IMR-90 (cell line): Measurements from ENCODE around the gene PRADC1. TPM values are rescaled to one million over a fixed set of nuclear protein-coding genes. Genes with fewer than 3 reads are reported as not detected.

ENCODE experiments used
- ATAC-seq: fragments of 200-7000 bp; cut with Tn5 transposase; 2 replicates; pipeline ENCODE4 v1.9.1; 2020; ENCODE audit warnings: low read depth, mild to moderate bottlenecking, moderate library complexity
- BruUV-seq: library from RNA; stranded (reverse); fragments of 400-500 nt; replicated peaks from 2 replicates; lab custom pipeline; 2021; lab: Mats Ljungman, UMichigan
- CTCF ChIA-PET: fragments of 300-600 bp; formaldehyde crosslinking; extraction: SDS; loops from one replicate; lab custom pipeline; 2021; ENCODE audit warnings: antibody characterized with exemption; lab: Yijun Ruan, JAX
- POLR2A ChIA-PET: fragments of 300-600 bp; sonication (Branson Sonifier 250); formaldehyde crosslinking; loops from one replicate; lab custom pipeline; 2022; ENCODE audit warnings: antibody characterized with exemption; ENCODE audit not compliant: unreplicated experiment; lab: Charles Lee
- DNase-seq: peaks from one replicate; pipeline ENCODE4 v3.0.0; 2013
- H2AFZ ChIP-seq: replicated peaks from 2 replicates; pipeline ENCODE3; 2013; ENCODE audit warnings: low read length, mild to moderate bottlenecking; ENCODE audit not compliant: poor library complexity
- H2AK5ac ChIP-seq: 2 replicates; pipeline ENCODE4 v1.6.1; 2013; ENCODE audit warnings: low read depth, low read length, inconsistent platforms
- H2AK9ac ChIP-seq: replicated peaks from 2 replicates; pipeline ENCODE3; 2013; ENCODE audit warnings: mild to moderate bottlenecking, low read depth, low read length, moderate library complexity; ENCODE audit not compliant: poor library complexity
- H2BK120ac ChIP-seq: 2 replicates; pipeline ENCODE4 v1.6.1; 2013; ENCODE audit warnings: low read depth, low read length, inconsistent platforms
- H2BK15ac ChIP-seq: 3 replicates; pipeline ENCODE4 v1.6.1; 2013; ENCODE audit warnings: low read depth, low read length, inconsistent platforms
- H2BK20ac ChIP-seq: 2 replicates; pipeline ENCODE4 v1.6.1; 2013; ENCODE audit warnings: low read depth, mild to moderate bottlenecking, inconsistent platforms, low read length, moderate library complexity
- H2BK5ac ChIP-seq: 2 replicates; pipeline ENCODE4 v1.6.1; 2013; ENCODE audit warnings: mild to moderate bottlenecking, low read depth, low read length, inconsistent platforms; ENCODE audit not compliant: poor library complexity, severe bottlenecking
- H3K14ac ChIP-seq: replicated peaks from 2 replicates; pipeline ENCODE4 v1.6.1; 2013; ENCODE audit warnings: low read depth, low read length, inconsistent platforms
- H3K18ac ChIP-seq: 2 replicates; pipeline ENCODE4 v1.6.1; 2013; ENCODE audit warnings: low read depth, low read length, control low read depth
- H3K23ac ChIP-seq: 2 replicates; pipeline ENCODE4 v1.6.1; 2013; ENCODE audit warnings: low read depth, low read length, inconsistent platforms
- H3K27ac ChIP-seq: 2 replicates; pipeline ENCODE4 v1.5.1; 2013; ENCODE audit warnings: mild to moderate bottlenecking, control low read depth, low read length; ENCODE audit not compliant: insufficient read depth
- H3K27me3 ChIP-seq: 2 replicates; pipeline ENCODE4 v1.6.1; 2013; ENCODE audit warnings: low read length; ENCODE audit not compliant: control insufficient read depth, insufficient read depth
- H3K36me3 ChIP-seq: 2 replicates; pipeline ENCODE4 v1.6.1; 2013; ENCODE audit warnings: low read length, mixed read lengths; ENCODE audit not compliant: control insufficient read depth, insufficient read depth
- H3K4ac ChIP-seq: 2 replicates; pipeline ENCODE4 v1.6.1; 2013; ENCODE audit warnings: low read depth, low read length, inconsistent platforms
- H3K4me1 ChIP-seq: 2 replicates; pipeline ENCODE4 v1.6.1; 2013; ENCODE audit warnings: low read length, mixed read lengths; ENCODE audit not compliant: control insufficient read depth, insufficient read depth
- H3K4me2 ChIP-seq: 2 replicates; pipeline ENCODE4 v1.6.1; 2013; ENCODE audit warnings: low read depth, mild to moderate bottlenecking, control low read depth, low read length, moderate library complexity
- H3K4me3 ChIP-seq: 2 replicates; pipeline ENCODE4 v1.5.1; 2013; ENCODE audit warnings: low read depth, mild to moderate bottlenecking, control low read depth, low read length, moderate library complexity; ENCODE audit not compliant: insufficient read depth
- H3K56ac ChIP-seq: 2 replicates; pipeline ENCODE4 v1.6.1; 2013; ENCODE audit warnings: low read length, inconsistent platforms; ENCODE audit not compliant: insufficient read depth; ENCODE audit errors: extremely low read depth
- H3K79me1 ChIP-seq, 2 experiments: 2 replicates each; pipeline ENCODE4 v1.6.1; 2013; ENCODE audit warnings: low read length in 2 of 2, inconsistent platforms in 1 of 2, low read depth in 1 of 2
- H3K9ac ChIP-seq: 2 replicates; pipeline ENCODE4 v1.6.1; 2013; ENCODE audit warnings: low read depth, low read length, control low read depth
- H3K9me1 ChIP-seq: 2 replicates; pipeline ENCODE4 v1.6.1; 2013; ENCODE audit warnings: low read length, inconsistent platforms; ENCODE audit not compliant: insufficient read depth
- H3K9me3 ChIP-seq: 2 replicates; pipeline ENCODE4 v1.6.1; 2013; ENCODE audit warnings: low read length; ENCODE audit not compliant: control insufficient read depth, insufficient read depth
- H4K20me1 ChIP-seq: 2 replicates; pipeline ENCODE4 v1.6.1; 2013; ENCODE audit warnings: low read length, inconsistent platforms; ENCODE audit not compliant: insufficient read depth
- H4K5ac ChIP-seq: 2 replicates; pipeline ENCODE4 v1.6.1; 2013; ENCODE audit warnings: mild to moderate bottlenecking, low read depth, low read length, control low read depth
- H4K8ac ChIP-seq, 2 experiments: 2 replicates each; pipeline ENCODE4 v1.6.1; 2013; ENCODE audit warnings: low read depth in 2 of 2, low read length in 2 of 2, control low read depth in 1 of 2, inconsistent platforms in 1 of 2
- H4K91ac ChIP-seq: 2 replicates; pipeline ENCODE4 v1.6.1; 2013; ENCODE audit warnings: low read depth, low read length, inconsistent platforms; ENCODE audit not compliant: insufficient read depth
- ELK1 ChIP-seq: fragments of 150-350 bp; IDR thresholded peaks from 2 replicates; pipeline ENCODE4 v1.6.1; 2016; ENCODE audit warnings: low read depth, mild to moderate bottlenecking, low read length, moderate library complexity, borderline replicate concordance
- FOS ChIP-seq: fragments of 150-350 bp; IDR thresholded peaks from 2 replicates; pipeline ENCODE4 v1.6.1; 2016; ENCODE audit warnings: low read depth, low read length
- WGBS, 2 experiments: methylation state at CpG; one replicate each; pipeline versions ENCODE4 v1.1.5 to v1.1.7; 2013; ENCODE audit warnings: missing lambda C conversion rate in 2 of 2; ENCODE audit not compliant: insufficient read length in 1 of 2; ENCODE audit errors: extremely low coverage in 2 of 2; 5-methylcytosine and 5-hydroxymethylcytosine counted together
- dilution Hi-C: fragments of 300-500 bp; cut with HindIII; formaldehyde crosslinking; loops from one replicate; pipeline ENCODE4 v1.14.3; 2018; ENCODE audit warnings: low sequenced_read_pairs; ENCODE audit not compliant: unreplicated experiment
- in situ Hi-C: fragments of 300-500 bp; cut with MboI; formaldehyde crosslinking; loops from 3 replicates; pipeline ENCODE4 v1.14.3; 2019; ENCODE audit warnings: low sequenced_read_pairs, inconsistent platforms, mixed read lengths
- intact Hi-C: fragments of 100-400 bp; cut with micrococcal nuclease; formaldehyde crosslinking; loops from 2 replicates; pipeline ENCODE4 v1.10.0; 2022
- polyA plus RNA-seq, 3 experiments: library from polyadenylated mRNA; depleted of rRNA; stranded (reverse); fragments of >200 nt; gene quantifications; 2 replicates each; pipeline ENCODE4 v1.2.3, GENCODE V29; 2012; ENCODE audit warnings: low replicate concordance in 1 of 3
- total RNA-seq: library from RNA; depleted of rRNA; stranded (reverse); fragments of >200 nt; gene quantifications from 2 replicates; pipeline ENCODE4 v1.2.3, GENCODE V29; 2012
- TF ChIP-seq, protein P1 (sequence below): conservative IDR thresholded peaks from 2 replicates; pipeline ENCODE4 v1.5.1; 2012; ENCODE audit warnings: mild to moderate bottlenecking, low read depth, low read length, improper control_type of control experiment

Gene PRADC1
- total and polyA plus RNA-seq, 2 of the 4 experiments (the other 2 are of a cell fraction), result 13.1 to 18.4 TPM

GRCh38 chr2:73259704-73260337 lies 26.8 kb upstream of the PRADC1 start:
- CTCF ChIA-PET, result interaction anchor here (0.7 kb wide), 1 partner anchor 10 kb away, joined by 4 read pairs; no protein-coding TSS in a partner anchor
- H2AK5ac ChIP-seq, result no peak overlapping the region
- no peak overlapping the region for H4K5ac ChIP-seq
- no peak overlapping the region for H3K4ac ChIP-seq
- H3K9me3 ChIP-seq, result no peaks in the 10 kb centered on the region
- in situ Hi-C loops, result no loop called here
- no peak overlapping the region for H3K18ac ChIP-seq
- H3K27me3 ChIP-seq, result no peaks in the 10 kb centered on the region
- 90% methylated on average over 2 of the region's 4 CpGs; no CpG with 5 or more reads in 1 of the 2 experiments for WGBS, 2 experiments
- TF ChIP-seq, protein P1, sequence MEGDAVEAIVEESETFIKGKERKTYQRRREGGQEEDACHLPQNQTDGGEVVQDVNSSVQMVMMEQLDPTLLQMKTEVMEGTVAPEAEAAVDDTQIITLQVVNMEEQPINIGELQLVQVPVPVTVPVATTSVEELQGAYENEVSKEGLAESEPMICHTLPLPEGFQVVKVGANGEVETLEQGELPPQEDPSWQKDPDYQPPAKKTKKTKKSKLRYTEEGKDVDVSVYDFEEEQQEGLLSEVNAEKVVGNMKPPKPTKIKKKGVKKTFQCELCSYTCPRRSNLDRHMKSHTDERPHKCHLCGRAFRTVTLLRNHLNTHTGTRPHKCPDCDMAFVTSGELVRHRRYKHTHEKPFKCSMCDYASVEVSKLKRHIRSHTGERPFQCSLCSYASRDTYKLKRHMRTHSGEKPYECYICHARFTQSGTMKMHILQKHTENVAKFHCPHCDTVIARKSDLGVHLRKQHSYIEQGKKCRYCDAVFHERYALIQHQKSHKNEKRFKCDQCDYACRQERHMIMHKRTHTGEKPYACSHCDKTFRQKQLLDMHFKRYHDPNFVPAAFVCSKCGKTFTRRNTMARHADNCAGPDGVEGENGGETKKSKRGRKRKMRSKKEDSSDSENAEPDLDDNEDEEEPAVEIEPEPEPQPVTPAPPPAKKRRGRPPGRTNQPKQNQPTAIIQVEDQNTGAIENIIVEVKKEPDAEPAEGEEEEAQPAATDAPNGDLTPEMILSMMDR, result no peak
- TF ChIP-seq FOS (no peak), ELK1 (no peak)
- H2AFZ ChIP-seq, result peak overlapping the region; percentile 62
- no peak overlapping the region for H4K8ac ChIP-seq
- no peak overlapping the region for H4K91ac ChIP-seq
- no peak overlapping the region for H3K4me3 ChIP-seq
- no peak overlapping the region for H2BK20ac ChIP-seq
- H3K23ac ChIP-seq, result no peak overlapping the region
- no peak overlapping the region for H2BK15ac ChIP-seq
- POLR2A ChIA-PET, result no interaction called here
- no peak overlapping the region for H3K27ac ChIP-seq
- BruUV-seq, result no TSS peak
- peaks cover 6% of the 10 kb centered on the region; the same call in 1 of the 2 replicates for H3K9me1 ChIP-seq
- H3K4me2 ChIP-seq, result no peak overlapping the region
- H2AK9ac ChIP-seq, result no peak overlapping the region
- H3K14ac ChIP-seq, result no peak overlapping the region
- no peaks in the 10 kb centered on the region for H3K79me1 ChIP-seq
- peaks cover 8% of the 10 kb centered on the region for H4K20me1 ChIP-seq
- DNase-seq, result no peak
- H2BK5ac ChIP-seq, result no peak overlapping the region
- H3K9ac ChIP-seq, result no peak overlapping the region
- peaks cover 8% of the 10 kb centered on the region for H3K36me3 ChIP-seq
- no peak for ATAC-seq
- no peaks in the 10 kb centered on the region for H3K4me1 ChIP-seq
- dilution Hi-C loops, result no loop called here
- intact Hi-C loops, result loop anchor here (5.0 kb wide), 1 partner anchor 98 kb away; no protein-coding TSS in a partner anchor
- no peak overlapping the region for H3K56ac ChIP-seq
- no peak overlapping the region for H2BK120ac ChIP-seq
